Measurements from ENCODE around the gene AFM.

Gene AFM

DNA sequence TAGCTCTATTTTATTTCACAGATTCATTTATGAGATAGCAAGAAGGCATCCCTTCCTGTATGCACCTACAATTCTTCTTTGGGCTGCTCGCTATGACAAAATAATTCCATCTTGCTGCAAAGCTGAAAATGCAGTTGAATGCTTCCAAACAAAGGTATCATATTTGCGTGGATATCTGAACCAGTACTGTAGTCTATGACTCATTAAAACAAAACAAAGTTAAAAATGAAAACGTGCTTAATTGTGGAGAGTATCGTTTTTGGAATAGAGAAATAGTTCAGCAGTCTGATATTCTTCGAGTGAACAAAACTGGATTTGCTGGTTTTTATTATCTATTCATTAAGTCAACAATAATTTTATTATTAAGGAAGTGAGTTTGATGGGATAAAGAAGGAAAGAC, 39.3 kb upstream of the AFM start:
- TF ChIP-seq, protein P1, sequence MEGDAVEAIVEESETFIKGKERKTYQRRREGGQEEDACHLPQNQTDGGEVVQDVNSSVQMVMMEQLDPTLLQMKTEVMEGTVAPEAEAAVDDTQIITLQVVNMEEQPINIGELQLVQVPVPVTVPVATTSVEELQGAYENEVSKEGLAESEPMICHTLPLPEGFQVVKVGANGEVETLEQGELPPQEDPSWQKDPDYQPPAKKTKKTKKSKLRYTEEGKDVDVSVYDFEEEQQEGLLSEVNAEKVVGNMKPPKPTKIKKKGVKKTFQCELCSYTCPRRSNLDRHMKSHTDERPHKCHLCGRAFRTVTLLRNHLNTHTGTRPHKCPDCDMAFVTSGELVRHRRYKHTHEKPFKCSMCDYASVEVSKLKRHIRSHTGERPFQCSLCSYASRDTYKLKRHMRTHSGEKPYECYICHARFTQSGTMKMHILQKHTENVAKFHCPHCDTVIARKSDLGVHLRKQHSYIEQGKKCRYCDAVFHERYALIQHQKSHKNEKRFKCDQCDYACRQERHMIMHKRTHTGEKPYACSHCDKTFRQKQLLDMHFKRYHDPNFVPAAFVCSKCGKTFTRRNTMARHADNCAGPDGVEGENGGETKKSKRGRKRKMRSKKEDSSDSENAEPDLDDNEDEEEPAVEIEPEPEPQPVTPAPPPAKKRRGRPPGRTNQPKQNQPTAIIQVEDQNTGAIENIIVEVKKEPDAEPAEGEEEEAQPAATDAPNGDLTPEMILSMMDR (IDR thresholded peaks at IDR 0.05) = no peak
- no peak overlapping the region for H3K4me3 ChIP-seq
- no peak overlapping the region for H3K27ac ChIP-seq
- no peak for DNase-seq (ENCODE audit: low spot score)

DNA sequence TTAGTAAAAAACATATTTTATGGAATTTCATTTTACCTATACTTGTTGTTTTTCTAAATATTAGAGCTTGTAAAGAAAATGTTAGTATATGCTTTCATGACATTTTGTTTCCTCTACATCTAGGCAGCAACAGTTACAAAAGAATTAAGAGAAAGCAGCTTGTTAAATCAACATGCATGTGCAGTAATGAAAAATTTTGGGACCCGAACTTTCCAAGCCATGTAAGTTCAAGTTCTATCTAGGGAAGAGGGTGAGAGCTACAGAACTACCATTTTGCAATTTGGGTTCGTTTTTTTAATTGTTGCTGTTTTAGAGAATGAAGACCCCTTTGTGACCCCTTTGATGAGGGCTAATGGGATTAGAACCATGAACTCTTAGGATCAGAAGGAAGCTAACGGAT, 38.3 kb upstream of the AFM start:
- H3K4me3 ChIP-seq = no peak overlapping the region
- TF ChIP-seq, protein P1 (IDR thresholded peaks at IDR 0.05) = no peak

DNA sequence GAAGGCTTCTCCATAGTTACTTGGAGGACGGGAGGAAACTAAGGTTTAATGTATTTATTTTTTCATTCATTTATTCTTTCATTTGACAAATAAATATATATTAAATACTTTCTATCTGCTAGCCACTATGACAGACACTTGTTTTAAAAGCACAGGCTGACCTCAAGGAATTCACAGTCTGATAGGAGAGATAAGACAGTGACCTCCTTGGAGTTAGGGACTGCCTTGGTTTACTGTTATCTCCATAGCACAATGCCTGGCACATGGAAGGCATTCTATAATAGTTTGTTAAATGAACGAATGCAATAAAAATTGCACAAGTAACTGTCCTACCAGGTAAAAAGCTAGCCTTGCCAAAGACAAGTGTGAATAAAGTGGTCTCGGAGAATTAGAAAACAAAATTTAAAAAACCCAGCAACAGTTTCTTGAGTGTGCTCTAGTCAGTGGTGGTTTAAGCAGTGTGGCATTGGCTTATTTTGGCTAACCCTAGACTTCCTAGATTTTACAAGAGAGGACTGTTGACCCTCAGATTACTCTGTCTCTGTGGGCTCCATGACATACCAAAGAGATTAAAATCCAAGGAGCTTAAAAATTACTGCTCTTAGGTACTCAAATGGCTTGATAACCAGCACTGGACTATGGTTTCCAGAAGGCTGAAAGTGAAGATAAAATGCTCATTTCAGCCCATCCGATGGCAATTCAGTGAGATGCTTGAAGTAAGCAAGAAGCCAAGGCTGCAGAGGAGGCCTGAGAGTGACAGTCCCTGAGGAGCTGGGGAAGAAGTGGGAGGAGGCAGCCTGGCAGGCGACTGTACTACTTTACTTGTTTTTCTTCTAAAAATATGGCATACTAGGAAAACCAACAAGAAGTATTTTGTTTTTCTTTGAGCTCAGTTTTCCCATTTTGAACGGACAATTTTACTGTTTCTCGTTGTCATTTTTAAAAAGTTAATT, 35.9 kb upstream of the AFM start:
- TF ChIP-seq, protein P1 (IDR thresholded peaks at IDR 0.05) = no peak
- no peak for DNase-seq (ENCODE audit: low spot score)
- Histone ChIP-seq H3K4me3 (no peak overlapping the region), H3K27ac (no peak overlapping the region)

More for the DNA sequence above, 38.3 kb upstream of the AFM start:
- DNase-seq (ENCODE audit: low spot score) = no peak
- H3K27ac ChIP-seq = no peak overlapping the region

DNA sequence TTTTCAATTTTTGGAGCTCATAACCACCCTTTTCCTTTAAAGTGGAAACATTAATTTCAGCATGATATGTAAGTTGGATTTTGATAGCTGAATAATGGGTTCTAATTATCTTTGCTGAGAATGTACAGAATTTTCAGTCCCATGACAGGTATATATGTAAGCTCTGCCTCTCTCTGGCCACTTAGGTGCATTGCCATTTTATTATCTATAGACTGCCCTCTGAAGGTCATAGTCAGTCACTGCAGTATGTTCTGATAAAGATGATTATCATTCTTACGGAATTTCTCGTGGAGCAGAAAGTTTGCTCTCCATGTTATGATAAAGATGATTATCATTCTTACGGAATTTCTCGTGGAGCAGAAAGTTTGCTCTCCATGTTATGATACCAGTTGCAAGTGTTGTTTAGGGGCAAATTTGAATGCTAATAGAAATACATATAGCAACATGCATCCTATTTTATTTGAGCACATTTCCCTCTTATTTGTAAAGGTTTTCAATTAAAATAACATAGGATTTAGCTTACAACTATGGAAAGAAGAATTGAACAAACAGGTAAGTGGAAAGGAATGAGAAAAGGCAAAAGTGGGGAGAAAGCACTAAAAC, 35.1 kb upstream of the AFM start:
- TF ChIP-seq, protein P1 (IDR thresholded peaks at IDR 0.05) = no peak
- H3K27ac ChIP-seq = no peak overlapping the region
- no peak for DNase-seq (ENCODE audit: low spot score)

DNA sequence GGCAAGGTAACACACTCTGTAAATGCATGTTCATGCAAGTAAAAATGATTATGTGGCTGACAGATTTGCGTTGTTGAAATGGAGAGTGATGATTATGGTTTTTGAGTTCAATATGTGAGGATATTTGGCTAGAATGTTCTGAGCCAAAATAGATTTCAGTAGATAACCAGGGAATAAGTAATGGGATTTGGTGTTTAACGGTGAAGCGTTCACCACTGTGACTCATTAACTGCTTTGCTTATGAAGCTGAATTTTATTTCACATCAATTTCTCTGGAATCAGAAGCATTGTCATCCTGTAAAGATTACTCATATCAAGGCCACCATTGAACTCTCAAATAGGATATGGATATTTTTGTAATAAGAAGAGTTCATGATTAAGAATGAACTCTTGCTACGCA, 33.9 kb upstream of the AFM start:
- Histone ChIP-seq H3K4me3 (no peak overlapping the region), H3K27ac (no peak overlapping the region)
- TF ChIP-seq, protein P1 (IDR thresholded peaks at IDR 0.05) = no peak
- no peak for DNase-seq (ENCODE audit: low spot score)

More for the DNA sequence above, 35.1 kb upstream of the AFM start:
- H3K4me3 ChIP-seq = no peak overlapping the region

DNA sequence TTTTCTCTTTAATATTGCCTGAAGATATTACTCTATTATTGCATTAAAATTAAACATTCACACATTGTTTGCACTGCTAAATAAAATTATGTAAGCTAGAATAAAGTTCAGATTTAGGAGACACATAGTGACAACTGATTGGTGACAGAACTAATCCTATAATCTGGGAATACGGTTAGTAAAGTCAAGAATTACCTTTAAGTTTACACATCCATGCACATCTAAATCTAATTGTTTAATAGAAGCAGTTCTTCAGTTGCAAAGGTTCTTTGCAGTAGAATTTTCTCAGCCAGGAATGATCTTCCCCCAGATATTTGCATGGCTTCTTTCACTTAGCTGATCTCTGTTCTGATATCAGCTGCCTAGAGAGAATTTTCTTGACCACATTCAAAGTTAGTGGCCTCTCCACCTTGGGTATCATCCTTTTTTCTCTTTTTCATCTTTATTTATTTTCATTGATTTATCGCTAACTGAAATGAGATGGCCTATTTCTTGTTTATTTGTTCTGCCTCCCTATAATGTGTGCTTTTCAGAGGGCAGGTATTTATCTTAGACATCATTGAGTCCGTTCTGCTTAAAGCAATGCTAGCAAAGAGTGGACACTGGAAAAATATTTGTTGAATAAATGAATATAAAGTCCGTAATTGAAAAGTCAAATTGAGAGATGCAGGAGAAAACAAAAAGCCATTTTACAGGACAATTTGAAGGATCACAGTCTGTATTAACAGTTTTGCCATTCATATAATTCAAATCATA, 32.9 kb upstream of the AFM start:
- no peak for DNase-seq (ENCODE audit: low spot score)
- no peak overlapping the region for H3K4me3 ChIP-seq
- TF ChIP-seq, protein P1 (IDR thresholded peaks at IDR 0.05) = no peak
- no peak overlapping the region for H3K27ac ChIP-seq
